Uterus (tissue), 2 donors: ENCODE data around the gene CCL2.

ENCODE experiments used
- CTCF ChIP-seq, 4 experiments: fragments of 200-600 bp in 2 of 4; fragments of 450-650 bp in 2 of 4; sonication (generic) in 2 of 4; IDR thresholded peaks; one replicate each; pipeline ENCODE4 v1.5.1; 2016 to 2019; ENCODE audit warnings: antibody characterized with exemption in 4 of 4, mild to moderate bottlenecking in 2 of 4, moderate library complexity in 1 of 4
- POLR2A ChIP-seq, 2 donors: fragments of 450-650 bp; IDR thresholded peaks; one replicate each; pipeline ENCODE4 v1.6.1; 2016; ENCODE audit warnings: antibody characterized with exemption in 2 of 2, mild to moderate bottlenecking in 1 of 2, moderate library complexity in 1 of 2

DNA sequence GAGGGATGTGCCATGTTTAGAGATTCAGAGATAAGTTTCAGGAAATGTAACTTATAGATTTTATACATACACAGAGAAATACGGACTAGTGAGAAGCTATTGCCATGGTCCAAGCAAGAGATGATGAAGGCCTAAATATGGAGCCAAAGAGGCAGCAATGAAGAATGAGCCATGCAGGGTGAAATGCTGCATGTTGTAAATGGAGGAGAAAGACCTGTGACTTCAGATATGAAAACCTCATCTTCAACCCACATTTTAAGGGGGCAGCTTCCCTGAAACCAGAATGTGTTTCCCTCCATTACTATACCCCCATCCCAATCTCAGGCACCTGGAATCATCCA is 2.9 kb downstream of the CCL2 start:
- TF ChIP-seq CTCF (IDR thresholded peaks at IDR 0.05) (no peak), POLR2A (IDR thresholded peaks at IDR 0.05) (no peak)
